HepG2 (cell line): ENCODE measurements around the gene GPS1. TPM values are rescaled to one million over a fixed set of nuclear protein-coding genes. Genes with fewer than 3 reads are reported as not detected.

ENCODE experiments used
- ADNP ChIP-seq: sonication (generic); formaldehyde crosslinking; IDR thresholded peaks from 2 replicates; pipeline ENCODE4 v1.4.0; 2020; ENCODE audit warnings: missing genetic modification reagents
- AGO1 ChIP-seq: fragments of 200-400 bp; formaldehyde crosslinking; IDR thresholded peaks from 2 replicates; pipeline ENCODE4 v1.6.1; 2017; ENCODE audit warnings: mild to moderate bottlenecking, low read depth, low read length, moderate library complexity; ENCODE audit not compliant: poor library complexity, severe bottlenecking
- ARNT ChIP-seq: fragments of 450-650 bp; IDR thresholded peaks from 2 replicates; pipeline ENCODE4 v1.6.1; 2017
- CBX2 ChIP-seq, 2 experiments: fragments of 200-600 bp in 1 of 2; sonication (generic); formaldehyde crosslinking in 1 of 2; IDR thresholded peaks; 2 replicates each; pipeline versions ENCODE4 v1.7.0 to v1.8.1; 2018 to 2022; ENCODE audit warnings: low read depth in 2 of 2, low read length in 1 of 2, mild to moderate bottlenecking in 1 of 2, missing genetic modification reagents in 1 of 2
- ERF ChIP-seq: IDR thresholded peaks from 2 replicates; pipeline ENCODE4 v1.6.1; 2018; ENCODE audit warnings: missing biosample characterization, missing genetic modification reagents
- GTF2F1 ChIP-seq: fragments of 150-350 bp; IDR thresholded peaks from 2 replicates; pipeline ENCODE4 v1.6.1; 2014; ENCODE audit warnings: low read length
- GZF1 ChIP-seq: sonication (generic); formaldehyde crosslinking; IDR thresholded peaks from 2 replicates; pipeline ENCODE4 v1.5.1; 2020; ENCODE audit warnings: mild to moderate bottlenecking, missing genetic modification reagents
- IKZF5 ChIP-seq: IDR thresholded peaks from 2 replicates; pipeline ENCODE4 v1.6.1; 2018; ENCODE audit warnings: missing genetic modification reagents, mild to moderate bottlenecking, missing compliant biosample characterization
- NBN ChIP-seq: fragments of 450-650 bp; conservative IDR thresholded peaks from 2 replicates; pipeline ENCODE4 v1.6.1; 2017
- NFATC3 ChIP-seq: sonication (generic); formaldehyde crosslinking; IDR thresholded peaks from 2 replicates; pipeline ENCODE4 v1.5.1; 2020; ENCODE audit warnings: mild to moderate bottlenecking, missing genetic modification reagents
- RXRA ChIP-seq: sonication (generic); formaldehyde crosslinking; IDR thresholded peaks from 2 replicates; pipeline ENCODE4 v1.5.1; 2020; ENCODE audit warnings: missing genetic modification reagents
- SATB2 ChIP-seq: sonication (generic); formaldehyde crosslinking; IDR thresholded peaks from 2 replicates; pipeline ENCODE4 v1.5.0; 2020; ENCODE audit warnings: missing genetic modification reagents
- SMC3 ChIP-seq: IDR thresholded peaks from 2 replicates; pipeline ENCODE4 v1.6.1; 2011; ENCODE audit warnings: low read length, improper control_type of control experiment
- SOX6 ChIP-seq, 2 experiments: fragments of 450-650 bp in 1 of 2; sonication (generic) in 1 of 2; formaldehyde crosslinking in 1 of 2; IDR thresholded peaks; 2 replicates each; pipeline versions ENCODE4 v1.4.0 to v1.6.1; 2017 to 2020; ENCODE audit warnings: antibody characterized with exemption in 1 of 2, mild to moderate bottlenecking in 1 of 2, missing genetic modification reagents in 1 of 2
- TRIM24 ChIP-seq: sonication (generic); formaldehyde crosslinking; IDR thresholded peaks from 2 replicates; pipeline ENCODE4 v1.8.0; 2022; ENCODE audit warnings: mild to moderate bottlenecking, missing genetic modification reagents
- ZBTB20 ChIP-seq: sonication (generic); formaldehyde crosslinking; IDR thresholded peaks from 2 replicates; pipeline ENCODE4 v1.8.1; 2023; ENCODE audit warnings: missing genetic modification reagents, low read depth, mild to moderate bottlenecking, borderline replicate concordance
- ZFP36 ChIP-seq: fragments of 150-350 bp; IDR thresholded peaks from 2 replicates; pipeline ENCODE4 v1.6.1; 2018; ENCODE audit warnings: borderline replicate concordance, low read length, low read depth; ENCODE audit not compliant: partially characterized antibody
- ZNF253 ChIP-seq: sonication (generic); formaldehyde crosslinking; IDR thresholded peaks from 2 replicates; pipeline ENCODE4 v1.8.0; 2022; ENCODE audit warnings: mild to moderate bottlenecking, missing genetic modification reagents, borderline replicate concordance
- ZNF280D ChIP-seq: sonication (generic); formaldehyde crosslinking; IDR thresholded peaks from 2 replicates; pipeline ENCODE4 v1.5.1; 2020; ENCODE audit warnings: mild to moderate bottlenecking, missing genetic modification reagents
- ZNF3 ChIP-seq: IDR thresholded peaks from 2 replicates; pipeline ENCODE4 v1.7.0; 2017; ENCODE audit warnings: inconsistent platforms
- ZNF720 ChIP-seq: sonication (generic); formaldehyde crosslinking; IDR thresholded peaks from 2 replicates; pipeline ENCODE4 v1.4.0; 2020; ENCODE audit warnings: missing genetic modification reagents
- polyA plus RNA-seq, 8 experiments: library from polyadenylated mRNA; depleted of rRNA in 3 of 8; stranded (reverse) in 7 of 8; unstranded in 1 of 8; fragments of >200 nt; fragmentation: Illumina TruSeq in 4 of 8; extraction: Trizol in 4 of 8; gene quantifications; 2 replicates each; pipeline versions ENCODE4 v1.2.1 to v1.2.3, GENCODE V29; 2011 to 2016; ENCODE audit warnings: low read depth in 4 of 8, missing spikeins in 1 of 8, mixed read lengths in 1 of 8; ENCODE audit not compliant: insufficient read depth in 1 of 8
- total RNA-seq, 5 experiments: library from RNA; depleted of rRNA; stranded (reverse); fragments of >200 nt; fragmentation: Illumina TruSeq; extraction: Trizol; gene quantifications; 2 replicates each; pipeline ENCODE4 v1.2.3, GENCODE V29; 2016; ENCODE audit warnings: low read depth in 1 of 5

The GPS1 gene
- total and polyA plus RNA-seq, 2 of the 13 experiments (the other 11 are each of a cell fraction or from before 2014, with no cell fraction given), result 124 to 128 TPM

GRCh38 chr17:82095777-82096708, 44.3 kb downstream of the GPS1 start (continued):
- no peak for TF ChIP-seq ZFP36
- no peak for TF ChIP-seq ERF
- no peak for TF ChIP-seq TRIM24 (CRISPR knock-in tag)
- no peak for TF ChIP-seq ZNF3
- TF ChIP-seq GTF2F1, result no peak
- TF ChIP-seq ZNF280D (CRISPR knock-in tag), result no peak; the same call in 1 of the 2 replicates
- no peak for TF ChIP-seq NBN
- no peak for TF ChIP-seq ADNP (CRISPR knock-in tag)
- no peak for TF ChIP-seq ARNT
- no peak for TF ChIP-seq NFATC3
- no peak for TF ChIP-seq SMC3
- no peak for TF ChIP-seq CBX2 (IDR thresholded peaks at IDR 0.05; ENCODE audit: low read depth, low read length)
- TF ChIP-seq CBX2 (CRISPR knock-in tag; IDR thresholded peaks at IDR 0.05; ENCODE audit: low read depth), result no peak
- 0 out of 2 replicates have a peak, but pooled peaks have one; percentile 24 for TF ChIP-seq ZBTB20
- no peak for TF ChIP-seq ZNF253 (CRISPR knock-in tag)
- no peak for TF ChIP-seq ZNF720 (CRISPR knock-in tag)
- no peak for TF ChIP-seq SOX6 (IDR thresholded peaks at IDR 0.05)
- no peak for TF ChIP-seq SOX6 (CRISPR knock-in tag; IDR thresholded peaks at IDR 0.05)
- TF ChIP-seq RXRA (CRISPR knock-in tag), result no peak; the same call in 1 of the 2 replicates
- TF ChIP-seq IKZF5 (CRISPR knock-in tag), result no peak
- TF ChIP-seq SATB2 (CRISPR knock-in tag), result no peak
- no peak for TF ChIP-seq GZF1
- TF ChIP-seq AGO1, result no peak
